GM21447 (cell line): ENCODE data around the gene FPGS.

Experiments
- ATAC-seq: cut with Tn5 transposase; IDR thresholded peaks from one replicate; pipeline ENCODE4 v1.9.1; 2021; ENCODE audit not compliant: unreplicated experiment

The FPGS gene

DNA sequence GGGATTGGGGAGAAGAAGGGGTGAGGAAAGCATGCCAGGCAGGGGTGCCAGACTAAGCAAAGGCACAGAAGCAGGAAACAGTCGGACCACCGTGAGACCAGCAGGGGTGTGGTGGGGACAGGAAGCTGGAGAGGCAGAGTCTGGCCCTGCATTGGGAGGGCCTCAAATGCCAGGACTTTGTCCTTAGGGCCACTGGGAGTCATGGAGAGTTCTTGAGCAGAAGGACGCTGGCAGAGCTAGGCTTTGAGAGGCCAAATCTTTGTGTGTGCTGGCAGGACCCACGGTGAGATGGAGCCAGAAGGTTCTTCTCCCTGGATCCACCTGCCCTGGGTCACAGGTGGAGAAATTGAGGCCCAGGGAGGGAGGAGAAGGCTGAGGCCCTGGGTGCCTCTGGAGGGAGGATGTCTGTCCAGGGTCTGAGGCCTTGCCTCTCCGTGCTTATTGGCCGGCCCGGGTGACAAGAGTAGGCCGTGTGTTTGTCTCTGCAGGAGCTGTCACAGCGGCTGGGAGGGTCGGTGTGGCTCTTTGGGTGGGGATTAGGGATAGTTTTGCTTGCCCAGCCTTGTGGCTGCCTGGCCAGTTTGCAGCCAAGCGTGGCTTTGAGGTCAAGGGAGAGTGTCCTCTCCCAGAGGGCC is 53.5 kb downstream of the FPGS start:
- no peak for ATAC-seq

DNA sequence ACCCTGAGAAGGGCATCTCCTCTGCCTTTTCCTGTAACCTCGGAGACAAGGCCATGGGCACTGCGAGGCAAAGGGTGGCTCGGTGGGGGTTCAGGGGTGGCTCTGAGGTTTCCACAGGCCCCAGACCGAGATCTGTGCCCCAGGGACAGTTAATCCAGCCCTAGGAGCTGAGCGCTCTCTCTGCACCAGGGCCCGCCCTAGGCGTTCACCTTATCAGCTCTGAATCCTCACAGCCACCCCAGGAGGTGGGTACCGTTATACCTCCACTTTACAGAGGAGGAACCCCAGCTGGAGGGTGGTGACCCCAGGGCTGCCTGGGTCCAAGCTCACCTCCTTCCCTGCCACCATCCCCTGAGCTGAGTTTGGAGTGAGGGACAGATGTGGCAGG is 54.0 kb downstream of the FPGS start:
- no peak for ATAC-seq

DNA sequence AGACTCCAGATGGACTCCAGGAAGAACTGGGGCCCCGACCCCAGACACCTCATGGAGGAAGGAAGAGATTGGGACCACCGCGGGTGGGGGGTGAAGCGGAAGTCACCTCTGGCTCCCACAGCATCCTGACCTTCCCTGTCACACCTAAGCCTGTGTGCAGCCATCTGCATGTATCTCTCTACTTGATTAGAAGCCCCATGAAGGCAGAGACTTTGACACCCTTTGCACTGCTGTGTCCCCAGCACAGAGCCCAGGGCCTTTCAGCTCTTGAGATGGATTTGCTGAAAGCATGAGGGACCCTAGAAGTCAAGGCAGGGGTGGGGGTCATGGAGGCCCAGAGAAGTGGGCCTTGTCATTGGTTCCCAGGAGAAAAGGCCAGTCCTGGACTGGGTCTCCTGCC is 54.6 kb downstream of the FPGS start:
- ATAC-seq = no peak

DNA sequence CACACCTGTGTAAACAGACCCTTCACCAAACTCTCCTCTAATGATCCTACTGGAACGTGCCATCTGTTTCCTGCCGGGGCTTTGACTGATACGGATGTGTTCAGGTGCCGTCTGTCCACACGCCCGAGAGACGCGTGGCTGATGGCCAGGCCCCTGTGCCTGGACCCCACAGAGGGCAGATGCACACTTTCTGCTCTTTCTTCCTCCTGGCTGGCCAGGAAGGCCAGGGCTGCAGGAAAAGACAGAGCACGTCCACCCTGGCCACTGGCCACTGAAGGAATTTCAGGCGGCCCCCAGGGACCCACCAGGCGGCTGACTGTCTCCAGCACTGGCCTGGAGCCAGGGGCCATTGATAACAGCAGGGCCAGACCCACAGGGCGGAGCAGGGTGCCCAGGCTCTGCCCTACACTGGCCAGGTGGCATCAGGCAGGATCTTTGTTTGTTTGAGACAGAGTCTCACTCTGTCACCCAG is 55.4 kb downstream of the FPGS start:
- ATAC-seq = no peak

DNA sequence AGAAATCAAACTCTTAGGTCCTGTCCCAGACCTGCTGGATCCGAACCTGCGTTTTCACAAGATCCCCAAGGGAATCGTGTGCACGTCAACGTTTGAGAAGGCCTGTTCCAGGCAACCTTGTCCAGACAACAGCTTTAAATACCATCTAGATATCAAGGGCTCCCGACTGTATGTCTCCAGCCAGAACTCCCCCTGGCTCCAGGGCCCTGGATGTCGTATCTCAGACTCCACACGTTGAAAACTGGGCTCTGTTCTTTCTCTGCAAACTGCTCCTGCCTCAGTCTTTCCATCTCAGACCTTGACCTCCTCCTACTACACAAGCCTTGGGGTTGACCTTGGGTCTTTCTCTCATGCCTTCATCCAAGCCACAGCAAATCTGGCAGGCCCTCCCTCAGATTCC is 57.6 kb downstream of the FPGS start:
- no peak for ATAC-seq

DNA sequence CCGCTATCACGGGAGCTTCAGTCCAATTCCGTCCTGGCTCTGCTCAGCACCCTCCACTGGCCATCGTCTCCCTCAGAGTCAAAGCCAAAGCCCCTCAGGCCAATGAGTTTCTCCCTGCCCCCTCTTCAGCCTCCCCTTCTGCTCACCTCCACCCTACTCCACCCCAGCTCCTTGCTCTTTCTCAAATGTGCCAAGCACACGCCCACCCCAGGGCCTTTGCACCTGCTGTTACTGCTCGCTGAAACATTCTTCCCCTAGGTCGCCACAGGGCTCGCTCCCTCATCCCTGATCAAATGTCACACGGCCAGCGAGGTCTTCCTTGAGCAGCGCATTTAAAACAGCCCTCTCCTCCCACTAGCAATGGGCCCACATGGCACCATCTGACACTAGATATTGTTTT is 58.1 kb downstream of the FPGS start:
- no peak for ATAC-seq

DNA sequence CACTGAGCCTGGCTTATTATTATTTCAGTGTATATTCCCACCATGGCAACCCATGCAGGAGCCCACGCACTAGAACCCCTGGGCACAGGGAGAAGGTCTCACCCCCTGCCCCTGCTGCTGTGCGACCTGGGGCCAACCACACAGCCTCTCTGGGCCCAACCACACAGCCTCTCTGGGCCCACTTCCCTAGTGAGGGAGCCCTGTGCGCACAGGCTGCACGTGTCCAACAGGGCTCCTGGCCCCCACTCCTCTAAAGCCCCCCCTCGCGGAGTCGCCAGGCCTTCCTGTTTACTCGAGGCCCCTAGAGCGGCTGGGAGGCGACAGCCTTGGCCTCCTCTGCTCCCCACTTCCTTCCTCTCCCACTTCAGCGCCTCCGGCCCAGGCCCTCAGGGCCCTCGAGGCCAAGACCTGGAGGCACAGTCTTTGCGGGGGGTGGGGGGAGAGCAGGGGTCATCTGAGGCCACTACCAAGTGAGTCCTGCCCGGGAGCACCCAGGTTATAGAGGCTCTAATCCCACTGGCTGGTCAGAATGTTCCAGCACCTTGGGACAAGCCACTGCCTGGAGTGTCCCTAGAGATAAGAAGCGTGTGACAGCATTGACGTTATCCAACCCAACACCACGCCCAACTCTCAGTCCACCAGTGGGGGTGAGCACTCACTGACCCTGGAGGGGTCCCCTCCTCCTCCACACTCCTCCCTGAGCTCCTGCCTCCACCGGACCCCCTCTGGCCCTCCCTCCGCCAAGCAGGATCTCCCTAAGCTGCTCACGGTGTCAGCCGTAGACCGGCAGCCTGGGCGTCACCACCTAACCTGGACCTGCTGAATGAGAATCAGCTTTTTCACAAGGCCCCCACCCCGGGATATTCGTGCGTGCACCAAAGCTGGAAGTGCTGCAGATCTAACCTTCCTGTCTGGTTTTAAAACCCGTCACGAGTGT is 59.7 kb downstream of the FPGS start:
- ATAC-seq = no peak

DNA sequence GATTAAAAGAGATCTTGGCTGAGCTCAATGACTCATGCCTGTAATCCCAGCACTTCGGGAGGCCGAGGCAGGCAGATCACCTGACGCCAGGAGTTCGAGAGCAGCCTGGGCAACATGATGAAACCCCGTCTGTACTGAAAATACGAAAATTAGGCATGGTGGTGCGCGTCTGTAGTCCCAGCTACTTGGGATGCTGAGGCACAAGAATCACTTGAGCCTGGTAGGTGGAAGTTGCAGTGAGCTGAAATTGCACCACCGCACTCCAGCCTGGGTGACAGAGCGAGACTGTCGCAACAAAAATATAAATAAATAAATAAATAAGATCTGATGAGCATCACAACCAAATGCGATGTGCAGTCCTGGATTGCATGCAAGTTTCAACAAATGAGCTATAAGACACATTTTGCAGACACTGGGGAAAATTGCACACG is 60.5 kb downstream of the FPGS start:
- no peak for ATAC-seq
